ENCODE results near the gene ME3.

The ME3 gene

DNA sequence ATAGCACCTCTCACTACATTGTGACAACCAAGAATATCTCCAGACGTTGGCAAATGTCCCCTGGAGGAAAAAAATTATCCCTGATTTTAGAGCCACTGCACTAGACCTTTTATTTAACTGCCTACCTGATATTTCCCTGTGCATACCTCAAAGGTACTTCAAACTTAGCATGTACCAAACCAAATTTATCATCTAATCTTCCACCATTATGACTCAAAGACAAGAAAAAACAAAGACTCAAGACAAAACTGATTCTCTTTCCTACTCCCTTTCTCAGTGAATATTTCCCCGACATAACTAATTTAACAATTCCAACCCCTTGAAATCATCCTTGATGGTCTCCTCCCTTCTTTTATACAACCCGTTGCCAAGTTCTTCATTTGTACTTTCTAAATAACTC is 161.7 kb downstream of the ME3 start:
- no peak for DNase-seq (ENCODE audit: low spot score)
- no peak overlapping the region for H2BK120ac ChIP-seq (ENCODE audit: low read depth, low read length)
- peaks cover 0 to 3% of the 10 kb centered on the region in 2 donors for H3K4me1 ChIP-seq (ENCODE audit: control insufficient read depth in 2 of 2, insufficient read depth in 1 of 2, low read depth in 1 of 2, low read length in 2 of 2)
- H2AK5ac ChIP-seq (ENCODE audit: low read depth, low read length): no peak overlapping the region
- no peaks in the 10 kb centered on the region for H3K27me3 ChIP-seq (ENCODE audit: control insufficient read depth in 3 of 3, insufficient read depth in 3 of 3, low read depth in 1 of 3, low read length in 3 of 3)
- peaks cover 0 to 11% of the 10 kb centered on the region in 2 donors for H3K36me3 ChIP-seq (replicated peaks in 1 of 2; ENCODE audit: control insufficient read depth in 2 of 2, insufficient read depth in 2 of 2, low read length in 2 of 2)
- peaks cover 5 to 10% of the 10 kb centered on the region in 2 donors for H3K9me3 ChIP-seq (replicated peaks in 1 of 2; ENCODE audit: control insufficient read depth in 2 of 2, insufficient read depth in 1 of 2, low read depth in 1 of 2, low read length in 2 of 2)
- H3K14ac ChIP-seq (ENCODE audit: low read length): no peak overlapping the region
- WGBS, 2 donors (ENCODE audit: extremely low coverage in 2 of 2, insufficient read length in 2 of 2, insufficient replicate concordance in 1 of 2): 100% methylated on average over 2 of the region's 3 CpGs; no CpG with 5 or more reads in 1 of the 2 donors
- no peak overlapping the region for H3K18ac ChIP-seq (ENCODE audit: low read length)
- no peak overlapping the region for H3K4me3 ChIP-seq (ENCODE audit: low read length in 2 of 2)
- no peak overlapping the region for H4K8ac ChIP-seq (ENCODE audit: low read depth, low read length)
- no peak overlapping the region for H3K23ac ChIP-seq (ENCODE audit: low read depth, low read length, poor library complexity)
- no peak overlapping the region for H2BK15ac ChIP-seq (ENCODE audit: low read length)
- H2AFZ ChIP-seq (ENCODE audit: low read length): no peak overlapping the region
- no peak overlapping the region for H3K27ac ChIP-seq (replicated peaks; ENCODE audit: low read length)
- no peak overlapping the region for H3K9ac ChIP-seq (ENCODE audit: low read depth, low read length, poor library complexity)
- no peak overlapping the region for H2BK12ac ChIP-seq (ENCODE audit: low read length)
- no peak overlapping the region for H4K91ac ChIP-seq (ENCODE audit: low read depth, low read length, poor library complexity)
- no peak overlapping the region for H3K4me2 ChIP-seq (ENCODE audit: insufficient read depth, low read length, poor library complexity, severe bottlenecking)
- H3K4ac ChIP-seq (ENCODE audit: low read length): no peak overlapping the region
- no peaks in the 10 kb centered on the region for H3K79me1 ChIP-seq (ENCODE audit: low read depth, low read length)
- no peak overlapping the region for H2BK5ac ChIP-seq (ENCODE audit: low read length)

DNA sequence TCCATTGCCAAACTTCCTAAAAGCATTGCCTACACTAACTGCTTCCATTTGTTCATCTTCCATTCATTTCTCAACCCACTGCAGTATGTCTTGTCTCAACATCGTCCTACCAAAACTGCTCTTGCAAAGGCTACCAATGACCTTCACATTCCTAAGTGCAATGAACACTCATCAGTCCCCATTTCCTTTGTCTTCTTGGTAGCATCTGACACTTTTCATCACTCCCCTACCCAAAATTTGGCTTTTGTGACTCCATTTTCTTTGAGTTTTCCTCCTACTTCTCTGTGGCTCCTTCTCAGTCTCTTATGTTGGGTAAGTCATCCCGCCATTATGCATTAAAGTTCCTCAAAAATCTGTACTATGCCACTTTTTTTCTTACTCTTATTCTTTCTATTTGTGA is 162.3 kb downstream of the ME3 start:
- H3K9me3 ChIP-seq (replicated peaks in 1 of 2; ENCODE audit: control insufficient read depth in 2 of 2, insufficient read depth in 1 of 2, low read depth in 1 of 2, low read length in 2 of 2): peaks cover 5 to 10% of the 10 kb centered on the region in 2 donors
- no peak overlapping the region for H2BK120ac ChIP-seq (ENCODE audit: low read depth, low read length)
- no peaks in the 10 kb centered on the region for H3K27me3 ChIP-seq (ENCODE audit: control insufficient read depth in 3 of 3, insufficient read depth in 3 of 3, low read depth in 1 of 3, low read length in 3 of 3)
- H4K8ac ChIP-seq (ENCODE audit: low read depth, low read length): no peak overlapping the region
- no peak overlapping the region for H2BK15ac ChIP-seq (ENCODE audit: low read length)
- no CpG with 5 or more reads among the region's 2 CpGs for WGBS, 2 donors (ENCODE audit: extremely low coverage in 2 of 2, insufficient read length in 2 of 2, insufficient replicate concordance in 1 of 2)
- peaks cover 0 to 14% of the 10 kb centered on the region in 2 donors for H3K36me3 ChIP-seq (replicated peaks in 1 of 2; ENCODE audit: control insufficient read depth in 2 of 2, insufficient read depth in 2 of 2, low read length in 2 of 2)
- no peak overlapping the region for H2BK5ac ChIP-seq (ENCODE audit: low read length)
- H2BK12ac ChIP-seq (ENCODE audit: low read length): no peak overlapping the region
- H3K23ac ChIP-seq (ENCODE audit: low read depth, low read length, poor library complexity): no peak overlapping the region
- no peak overlapping the region for H3K4me2 ChIP-seq (ENCODE audit: insufficient read depth, low read length, poor library complexity, severe bottlenecking)
- no peaks in the 10 kb centered on the region for H3K79me1 ChIP-seq (ENCODE audit: low read depth, low read length)
- H4K91ac ChIP-seq (ENCODE audit: low read depth, low read length, poor library complexity): no peak overlapping the region
- no peak overlapping the region for H3K27ac ChIP-seq (replicated peaks; ENCODE audit: low read length)
- H3K14ac ChIP-seq (ENCODE audit: low read length): no peak overlapping the region
- H3K4me3 ChIP-seq (ENCODE audit: low read length in 2 of 2): no peak overlapping the region
- H3K4ac ChIP-seq (ENCODE audit: low read length): no peak overlapping the region
- H3K9ac ChIP-seq (ENCODE audit: low read depth, low read length, poor library complexity): no peak overlapping the region
- H2AFZ ChIP-seq (ENCODE audit: low read length): no peak overlapping the region
- DNase-seq (ENCODE audit: low spot score): no peak
- no peaks in the 10 kb centered on the region for H3K4me1 ChIP-seq (ENCODE audit: control insufficient read depth in 2 of 2, insufficient read depth in 1 of 2, low read depth in 1 of 2, low read length in 2 of 2)
- H3K18ac ChIP-seq (ENCODE audit: low read length): no peak overlapping the region
- H2AK5ac ChIP-seq (ENCODE audit: low read depth, low read length): no peak overlapping the region

DNA sequence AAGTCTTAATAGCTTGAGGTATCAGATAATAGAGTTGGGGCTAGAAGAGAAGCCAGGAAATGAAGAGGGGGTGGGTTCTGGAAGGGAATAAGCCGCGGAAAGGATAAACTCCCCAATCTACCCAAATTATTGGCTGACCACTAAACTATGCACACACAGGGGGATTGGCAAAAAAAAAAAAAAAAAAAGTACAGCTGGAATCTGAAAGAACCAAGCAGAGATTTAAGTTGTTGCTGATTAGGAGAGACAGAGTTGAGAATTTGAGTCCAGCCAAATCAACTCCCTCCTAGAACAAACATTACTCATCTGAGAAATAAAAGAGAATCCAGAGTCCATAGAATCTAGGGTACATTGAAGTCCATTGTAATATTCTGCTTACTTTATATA is 162.8 kb downstream of the ME3 start:
- H3K9ac ChIP-seq (ENCODE audit: low read depth, low read length, poor library complexity): no peak overlapping the region
- H3K27ac ChIP-seq (replicated peaks; ENCODE audit: low read length): no peak overlapping the region
- no peak overlapping the region for H3K18ac ChIP-seq (ENCODE audit: low read length)
- H3K36me3 ChIP-seq (replicated peaks in 1 of 2; ENCODE audit: control insufficient read depth in 2 of 2, insufficient read depth in 2 of 2, low read length in 2 of 2): peaks cover 0 to 14% of the 10 kb centered on the region in 2 donors
- no peak overlapping the region for H3K14ac ChIP-seq (ENCODE audit: low read length)
- H2AFZ ChIP-seq (ENCODE audit: low read length): no peak overlapping the region
- H3K4me3 ChIP-seq (ENCODE audit: low read length in 2 of 2): no peak overlapping the region
- no peak overlapping the region for H2AK5ac ChIP-seq (ENCODE audit: low read depth, low read length)
- no peak overlapping the region for H3K4me2 ChIP-seq (ENCODE audit: insufficient read depth, low read length, poor library complexity, severe bottlenecking)
- no peak overlapping the region for H3K23ac ChIP-seq (ENCODE audit: low read depth, low read length, poor library complexity)
- no peak overlapping the region for H4K91ac ChIP-seq (ENCODE audit: low read depth, low read length, poor library complexity)
- H3K4me1 ChIP-seq (ENCODE audit: control insufficient read depth in 2 of 2, insufficient read depth in 1 of 2, low read depth in 1 of 2, low read length in 2 of 2): no peaks in the 10 kb centered on the region
- no peak overlapping the region for H2BK5ac ChIP-seq (ENCODE audit: low read length)
- H2BK120ac ChIP-seq (ENCODE audit: low read depth, low read length): no peak overlapping the region
- no peak overlapping the region for H2BK15ac ChIP-seq (ENCODE audit: low read length)
- no peaks in the 10 kb centered on the region for H3K27me3 ChIP-seq (ENCODE audit: control insufficient read depth in 3 of 3, insufficient read depth in 3 of 3, low read depth in 1 of 3, low read length in 3 of 3)
- H2BK12ac ChIP-seq (ENCODE audit: low read length): no peak overlapping the region
- H3K79me1 ChIP-seq (ENCODE audit: low read depth, low read length): no peaks in the 10 kb centered on the region
- no peak for DNase-seq (ENCODE audit: low spot score)
- no CpG with 5 or more reads among the region's 2 CpGs for WGBS, 2 donors (ENCODE audit: extremely low coverage in 2 of 2, insufficient read length in 2 of 2, insufficient replicate concordance in 1 of 2)
- no peak overlapping the region for H3K4ac ChIP-seq (ENCODE audit: low read length)
- no peak overlapping the region for H4K8ac ChIP-seq (ENCODE audit: low read depth, low read length)
- H3K9me3 ChIP-seq (replicated peaks in 1 of 2; ENCODE audit: control insufficient read depth in 2 of 2, insufficient read depth in 1 of 2, low read depth in 1 of 2, low read length in 2 of 2): peaks cover 5 to 10% of the 10 kb centered on the region in 2 donors

DNA sequence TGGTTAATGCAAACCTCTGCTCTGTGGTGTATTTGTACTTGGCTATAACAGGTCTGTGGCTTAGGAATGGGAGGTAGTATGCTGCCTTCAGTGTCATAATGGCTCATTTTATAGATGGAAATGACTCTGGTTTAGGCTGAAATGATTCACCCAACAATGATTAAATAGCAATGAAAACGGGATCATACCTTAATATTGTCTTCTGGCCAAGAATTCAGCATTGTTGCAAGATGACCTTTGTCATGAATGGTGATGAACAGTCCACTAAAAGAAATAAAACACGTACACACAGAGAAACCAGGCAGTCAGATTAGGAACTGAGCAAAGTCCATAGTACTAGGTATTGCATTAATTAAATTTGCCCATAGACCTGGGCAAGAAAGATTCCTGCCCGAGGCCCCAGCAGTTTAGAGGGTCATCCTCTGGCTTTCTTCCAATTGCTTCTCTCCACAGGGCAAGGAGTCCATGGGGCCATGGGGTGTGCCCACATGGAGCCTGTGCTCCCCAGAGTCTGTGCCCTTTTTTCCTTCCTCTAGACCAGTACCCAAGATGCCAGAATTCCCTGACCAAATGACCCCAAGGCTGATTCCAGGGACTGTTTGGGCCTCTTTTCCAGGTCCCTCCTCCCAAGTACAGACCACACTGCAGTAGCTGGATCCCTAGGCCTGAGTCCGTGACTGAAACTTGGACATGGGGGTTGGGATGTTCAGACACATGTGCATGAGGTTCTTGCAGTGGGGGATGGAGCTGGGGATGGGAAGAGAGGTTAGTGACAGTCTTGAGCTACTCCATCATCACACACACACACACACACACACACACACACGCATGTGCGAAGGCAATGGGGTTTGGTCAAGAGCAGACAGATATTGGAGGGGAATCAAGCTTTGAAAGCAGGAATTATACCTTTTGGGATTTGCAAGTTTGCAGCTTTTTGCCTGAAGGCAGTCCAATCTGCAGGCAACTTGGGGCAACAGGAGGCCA is 163.5 kb downstream of the ME3 start:
- peaks cover 0 to 3% of the 10 kb centered on the region in 2 donors for H3K4me1 ChIP-seq (ENCODE audit: control insufficient read depth in 2 of 2, insufficient read depth in 1 of 2, low read depth in 1 of 2, low read length in 2 of 2)
- H2BK12ac ChIP-seq (ENCODE audit: low read length): no peak overlapping the region
- H4K91ac ChIP-seq (ENCODE audit: low read depth, low read length, poor library complexity): no peak overlapping the region
- no peak overlapping the region for H4K8ac ChIP-seq (ENCODE audit: low read depth, low read length)
- H3K4me2 ChIP-seq (ENCODE audit: insufficient read depth, low read length, poor library complexity, severe bottlenecking): no peak overlapping the region
- no CpG with 5 or more reads among the region's 6 CpGs for WGBS, 2 donors (ENCODE audit: extremely low coverage in 2 of 2, insufficient read length in 2 of 2, insufficient replicate concordance in 1 of 2)
- H3K18ac ChIP-seq (ENCODE audit: low read length): no peak overlapping the region
- H3K23ac ChIP-seq (ENCODE audit: low read depth, low read length, poor library complexity): no peak overlapping the region
- no peaks in the 10 kb centered on the region for H3K79me1 ChIP-seq (ENCODE audit: low read depth, low read length)
- no peak overlapping the region for H2AK5ac ChIP-seq (ENCODE audit: low read depth, low read length)
- no peak overlapping the region for H3K4me3 ChIP-seq (ENCODE audit: low read length in 2 of 2)
- H3K36me3 ChIP-seq (replicated peaks in 1 of 2; ENCODE audit: control insufficient read depth in 2 of 2, insufficient read depth in 2 of 2, low read length in 2 of 2): peaks cover 0 to 14% of the 10 kb centered on the region in 2 donors
- no peak overlapping the region for H2BK5ac ChIP-seq (ENCODE audit: low read length)
- no peak overlapping the region for H3K4ac ChIP-seq (ENCODE audit: low read length)
- H2BK120ac ChIP-seq (ENCODE audit: low read depth, low read length): no peak overlapping the region
- H3K9ac ChIP-seq (ENCODE audit: low read depth, low read length, poor library complexity): no peak overlapping the region
- H2AFZ ChIP-seq (ENCODE audit: low read length): no peak overlapping the region
- H3K27me3 ChIP-seq (ENCODE audit: control insufficient read depth in 3 of 3, insufficient read depth in 3 of 3, low read depth in 1 of 3, low read length in 3 of 3): no peaks in the 10 kb centered on the region
- H3K9me3 ChIP-seq (replicated peaks in 1 of 2; ENCODE audit: control insufficient read depth in 2 of 2, insufficient read depth in 1 of 2, low read depth in 1 of 2, low read length in 2 of 2): peaks cover 5 to 10% of the 10 kb centered on the region in 2 donors
- no peak for DNase-seq (ENCODE audit: low spot score)
- no peak overlapping the region for H3K27ac ChIP-seq (replicated peaks; ENCODE audit: low read length)
- H2BK15ac ChIP-seq (ENCODE audit: low read length): no peak overlapping the region
- peak overlapping the region; percentile 1 for H3K14ac ChIP-seq (ENCODE audit: low read length)

Measured in neuronal stem cell (in vitro differentiated cells).